ENCODE results near the gene GPD1.
A peak's percentile ranks its signal among the peaks of the same experiment; 100 is the strongest.
"Not testable (repeated sequence)": the region's sequence is repeated elsewhere in the genome, so short reads cannot be mapped to it uniquely, and the experiment has no call there.

Gene GPD1

DNA sequence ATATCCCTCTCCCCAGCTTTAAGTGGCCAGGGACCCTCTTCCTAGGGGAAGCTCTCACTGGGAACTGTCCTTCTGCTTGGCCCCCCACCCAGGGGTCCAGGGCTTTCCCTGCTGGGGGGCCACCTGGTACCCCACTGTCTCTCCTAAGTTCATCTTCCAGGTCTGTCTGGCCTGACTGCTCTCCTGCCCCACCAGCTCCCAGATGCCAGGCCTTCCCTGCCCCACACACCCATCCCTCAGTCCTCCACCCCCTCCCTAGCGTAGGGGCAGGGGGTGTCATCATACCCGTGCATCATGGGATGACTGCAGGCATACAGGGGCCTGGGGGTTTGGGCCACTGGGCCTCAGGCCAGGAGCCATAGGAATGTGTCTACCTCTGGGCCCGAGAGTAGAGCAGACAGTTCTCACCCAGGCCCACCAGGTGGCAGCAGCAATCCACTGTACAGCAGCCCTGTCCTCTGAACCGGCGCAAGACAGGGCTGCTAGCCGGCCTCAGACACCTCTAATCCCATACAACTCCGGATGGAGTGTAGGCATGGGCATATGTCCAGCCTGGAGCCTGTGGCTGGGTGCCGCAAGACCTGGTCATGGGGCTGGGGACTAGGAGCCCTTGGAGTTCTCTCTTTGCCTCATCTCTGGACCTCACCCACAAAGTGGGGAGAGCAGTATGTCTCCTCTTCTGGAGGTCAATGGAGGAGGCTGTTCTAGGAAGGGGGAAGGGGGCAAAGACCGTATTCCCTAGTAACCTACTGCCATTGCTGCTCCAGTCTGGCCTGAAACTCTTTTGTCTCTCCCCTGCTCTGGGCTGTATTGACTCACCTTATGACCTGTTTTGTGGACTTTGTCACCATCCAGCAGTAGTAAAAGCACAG, 28.6 kb upstream of the GPD1 start:
- DNase-seq = peak; percentile 87 to 88

DNA sequence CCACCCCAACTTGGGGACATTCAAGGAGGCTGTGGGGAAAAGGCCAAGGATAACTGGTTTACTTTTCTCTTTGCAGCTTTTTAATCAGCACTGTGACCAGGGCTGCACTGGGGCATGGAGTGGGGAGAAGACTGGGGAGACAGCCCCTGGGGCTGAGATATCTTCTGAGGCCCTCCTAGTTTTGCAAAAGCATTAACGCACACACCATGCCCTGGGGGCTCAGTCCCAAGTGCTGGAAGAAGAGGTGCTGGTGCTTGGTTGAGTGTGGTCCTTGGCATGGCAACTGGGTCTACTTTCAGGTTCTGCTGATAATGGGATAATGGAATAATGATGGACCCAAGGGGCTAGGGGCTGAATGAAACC, 28.0 kb upstream of the GPD1 start:
- no peak for DNase-seq

DNA sequence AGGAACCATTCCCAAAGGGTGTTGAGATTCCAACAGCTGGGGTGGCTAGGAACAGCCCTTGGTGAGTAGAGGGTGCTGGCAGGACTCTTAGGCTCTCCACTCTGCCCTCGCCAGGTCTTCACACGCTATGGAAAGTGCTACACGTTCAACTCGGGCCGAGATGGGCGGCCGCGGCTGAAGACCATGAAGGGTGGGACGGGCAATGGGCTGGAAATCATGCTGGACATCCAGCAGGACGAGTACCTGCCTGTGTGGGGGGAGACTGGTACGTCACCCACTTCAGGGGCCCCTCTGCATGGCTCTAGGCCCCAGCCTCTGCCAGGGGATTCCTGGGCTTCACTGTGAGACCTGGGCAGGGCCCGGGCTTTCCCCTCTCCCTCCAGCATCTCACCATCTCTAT, 26.7 kb upstream of the GPD1 start:
- DNase-seq = no peak

DNA sequence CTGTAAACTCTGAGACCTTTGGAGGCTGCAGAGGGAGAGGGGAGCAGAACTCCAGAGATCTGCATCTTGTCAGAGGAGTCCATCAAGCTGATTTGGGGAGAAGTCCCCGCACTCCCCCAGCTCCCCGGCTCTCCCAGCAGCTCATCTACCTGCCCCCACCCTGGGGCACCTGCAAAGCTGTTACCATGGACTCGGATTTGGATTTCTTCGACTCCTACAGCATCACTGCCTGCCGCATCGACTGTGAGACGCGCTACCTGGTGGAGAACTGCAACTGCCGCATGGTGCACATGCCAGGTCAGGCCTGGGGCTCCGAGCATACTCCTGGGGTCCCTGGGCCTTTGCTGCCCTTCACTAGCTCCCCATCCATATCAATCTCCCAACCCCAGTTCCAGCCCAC, 25.5 kb upstream of the GPD1 start:
- no peak for DNase-seq

DNA sequence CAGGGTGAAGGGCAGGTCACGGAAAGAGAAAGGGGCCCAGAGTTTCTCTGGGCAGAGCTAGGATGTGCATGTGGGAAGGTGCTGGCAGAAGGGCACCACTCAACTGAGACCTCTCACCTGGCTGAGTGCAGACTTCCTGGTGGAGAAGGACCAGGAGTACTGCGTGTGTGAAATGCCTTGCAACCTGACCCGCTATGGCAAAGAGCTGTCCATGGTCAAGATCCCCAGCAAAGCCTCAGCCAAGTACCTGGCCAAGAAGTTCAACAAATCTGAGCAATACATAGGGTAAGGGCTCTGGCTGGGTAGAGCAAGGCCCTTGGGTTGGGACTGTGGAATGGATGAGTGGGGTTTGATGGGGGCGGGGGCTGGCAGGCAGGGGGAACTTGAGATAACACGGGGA, 24.0 kb upstream of the GPD1 start:
- no peak for DNase-seq

DNA sequence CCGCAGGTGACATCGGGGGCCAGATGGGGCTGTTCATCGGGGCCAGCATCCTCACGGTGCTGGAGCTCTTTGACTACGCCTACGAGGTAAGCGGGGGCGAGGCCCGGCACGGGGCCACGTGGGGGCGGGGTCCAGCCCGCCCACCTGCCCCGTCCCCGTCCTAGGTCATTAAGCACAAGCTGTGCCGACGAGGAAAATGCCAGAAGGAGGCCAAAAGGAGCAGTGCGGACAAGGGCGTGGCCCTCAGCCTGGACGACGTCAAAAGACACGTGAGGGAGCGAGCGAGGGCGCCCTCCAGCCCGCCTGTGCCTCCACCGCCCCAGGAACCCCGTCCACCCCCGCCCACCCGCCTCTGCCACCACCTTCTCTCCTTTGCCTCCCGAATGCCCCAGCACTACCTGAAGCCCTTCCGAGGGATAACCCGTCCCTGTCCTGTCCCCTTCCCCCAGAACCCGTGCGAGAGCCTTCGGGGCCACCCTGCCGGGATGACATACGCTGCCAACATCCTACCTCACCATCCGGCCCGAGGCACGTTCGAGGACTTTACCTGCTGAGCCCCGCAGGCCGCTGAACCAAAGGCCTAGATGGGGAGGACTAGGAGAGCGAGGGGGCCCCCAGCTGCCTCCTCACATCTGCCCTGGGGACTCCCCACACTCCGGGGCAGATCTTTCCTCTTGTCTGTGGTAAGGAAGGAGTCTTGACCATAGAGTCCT, 22.6 kb upstream of the GPD1 start:
- no peak for DNase-seq

DNA sequence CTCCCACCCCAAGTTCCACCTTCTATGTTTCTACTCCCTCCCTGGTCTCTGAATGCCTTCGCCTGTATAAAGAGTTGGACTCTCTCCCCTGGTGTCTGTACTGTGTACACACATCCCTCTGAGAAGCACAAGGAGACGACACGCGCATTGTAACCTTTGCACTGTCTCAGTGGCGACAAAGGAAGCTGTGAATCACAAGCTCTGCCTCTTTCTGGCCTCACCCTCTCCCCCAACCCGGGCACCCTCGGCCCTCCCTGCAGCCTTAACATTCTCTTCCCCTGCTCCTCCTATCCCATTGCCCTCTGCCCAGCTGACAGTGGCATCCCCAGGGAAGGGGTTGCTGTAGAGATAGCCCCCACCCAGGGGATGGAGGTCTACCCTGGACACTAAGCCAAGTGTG, 21.2 kb upstream of the GPD1 start:
- DNase-seq = no peak

DNA sequence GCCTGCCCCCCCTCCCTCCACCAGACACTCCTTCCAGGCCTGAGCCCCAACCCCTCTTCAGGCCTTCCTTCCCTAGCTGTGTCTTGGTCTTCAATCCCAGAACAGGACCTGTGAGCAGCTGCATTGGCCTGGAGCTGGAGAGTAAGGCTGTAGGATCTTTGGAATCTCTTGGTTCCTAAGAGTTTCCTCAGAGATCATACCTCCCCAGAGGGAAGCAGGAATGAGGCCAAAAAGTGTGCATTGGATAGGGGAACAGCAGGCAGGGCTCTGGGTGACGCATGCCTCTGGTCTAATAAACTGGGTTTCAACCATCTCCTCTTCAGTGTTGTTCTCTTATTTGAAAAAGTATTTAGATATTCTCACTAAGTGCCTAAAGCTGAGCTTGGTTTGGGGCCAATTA, 20.5 kb upstream of the GPD1 start:
- no peak for DNase-seq

DNA sequence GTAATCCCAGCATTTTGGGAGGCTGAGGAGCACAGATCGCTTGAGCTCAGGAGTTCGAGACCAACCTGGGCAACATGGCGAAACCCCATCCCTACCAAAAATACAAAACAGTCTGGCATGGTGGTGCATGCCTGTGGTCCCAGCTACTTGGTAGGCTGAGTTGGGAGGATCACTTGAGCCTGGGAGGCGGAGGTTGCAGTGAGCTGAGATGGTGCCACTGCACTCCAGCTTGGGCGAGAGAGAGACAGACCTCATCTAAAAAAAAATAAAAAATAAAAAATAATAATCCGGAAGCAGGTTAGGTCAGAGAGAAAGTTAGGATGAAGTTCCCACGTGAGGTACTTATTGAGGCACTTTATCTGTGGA, 19.4 kb upstream of the GPD1 start:
- not testable (repeated sequence) for DNase-seq

DNA sequence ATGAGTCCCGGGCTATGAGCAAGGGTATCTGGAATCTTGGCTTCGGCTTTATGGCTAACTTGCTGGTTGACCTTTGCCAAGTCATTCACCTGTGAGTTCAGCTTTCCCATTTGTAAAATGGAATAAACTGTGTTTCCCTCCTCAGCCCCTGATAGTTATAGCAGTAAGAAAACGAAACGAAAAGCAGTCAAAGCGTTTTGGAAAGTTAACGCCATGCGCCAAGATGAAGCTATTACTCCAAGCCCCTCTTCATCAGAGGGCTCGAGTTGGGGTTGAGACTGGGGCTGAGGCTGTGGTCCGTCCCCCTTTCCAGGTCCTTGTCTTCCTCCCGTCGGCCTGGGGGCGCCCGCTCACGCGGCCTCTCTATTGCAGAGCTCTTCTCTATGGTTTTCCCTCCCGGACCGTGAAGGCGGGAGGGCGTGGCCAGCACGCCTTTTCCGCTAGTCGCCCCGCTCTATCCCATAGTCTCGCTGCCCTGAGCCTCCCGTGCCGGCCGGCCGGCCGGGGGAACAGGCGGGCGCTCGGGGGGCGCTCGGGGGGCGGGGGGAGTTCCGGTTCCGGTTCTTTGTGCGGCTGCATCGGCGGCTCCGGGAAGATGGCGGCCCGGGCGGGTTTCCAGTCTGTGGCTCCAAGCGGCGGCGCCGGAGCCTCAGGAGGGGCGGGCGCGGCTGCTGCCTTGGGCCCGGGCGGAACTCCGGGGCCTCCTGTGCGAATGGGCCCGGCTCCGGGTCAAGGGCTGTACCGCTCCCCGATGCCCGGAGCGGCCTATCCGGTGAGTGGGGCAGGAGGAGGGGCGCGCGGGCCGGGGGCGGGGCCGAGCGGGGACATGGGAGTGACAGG, 18.8 kb upstream of the GPD1 start, which contains the start of gene SMARCD1:
Gene SMARCD1, plus strand, starts transcription at position 568 of the 840 bp plus-strand sequence. Its CDS starts 28 bp downstream, at position 596.
- DNase-seq = peak; percentile 88 to 89

DNA sequence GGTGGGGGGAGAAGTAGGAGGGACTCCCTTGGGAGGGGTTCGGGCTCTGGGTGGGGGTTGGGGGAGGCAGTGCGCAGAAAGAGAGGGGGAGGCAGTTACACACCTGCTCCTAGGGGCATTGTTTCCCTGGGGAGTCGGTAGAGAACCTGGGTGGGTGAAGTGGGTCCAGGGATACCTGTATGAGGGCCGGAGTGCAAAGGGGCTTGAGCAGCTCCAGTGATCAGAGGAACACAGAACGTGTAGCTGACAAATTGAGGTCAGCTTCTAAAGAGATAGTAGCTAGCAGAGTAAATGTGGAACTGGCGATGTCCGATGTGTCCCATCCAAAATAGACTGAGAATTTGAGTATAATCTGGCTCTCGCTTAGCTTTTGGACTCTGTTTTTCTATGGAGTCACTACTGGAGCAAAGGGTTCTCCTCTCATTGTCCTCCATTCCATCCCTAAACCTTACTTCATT, 18.2 kb upstream of the GPD1 start:
- no peak for DNase-seq

DNA sequence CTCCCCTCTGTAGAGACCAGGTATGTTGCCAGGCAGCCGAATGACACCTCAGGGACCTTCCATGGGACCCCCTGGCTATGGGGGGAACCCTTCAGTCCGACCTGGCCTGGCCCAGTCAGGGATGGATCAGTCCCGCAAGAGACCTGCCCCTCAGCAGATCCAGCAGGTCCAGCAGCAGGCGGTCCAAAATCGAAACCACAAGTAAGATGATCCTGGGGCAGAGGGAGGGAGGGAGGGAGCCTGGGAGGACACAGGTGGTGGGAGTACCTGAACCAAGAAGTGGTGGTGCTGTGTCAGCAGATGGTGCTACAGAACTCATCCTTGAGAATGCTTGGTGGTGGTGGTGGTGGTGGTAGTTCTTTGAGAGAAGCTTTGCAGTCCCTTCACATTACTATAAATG, 17.7 kb upstream of the GPD1 start:
- DNase-seq = no peak

DNA sequence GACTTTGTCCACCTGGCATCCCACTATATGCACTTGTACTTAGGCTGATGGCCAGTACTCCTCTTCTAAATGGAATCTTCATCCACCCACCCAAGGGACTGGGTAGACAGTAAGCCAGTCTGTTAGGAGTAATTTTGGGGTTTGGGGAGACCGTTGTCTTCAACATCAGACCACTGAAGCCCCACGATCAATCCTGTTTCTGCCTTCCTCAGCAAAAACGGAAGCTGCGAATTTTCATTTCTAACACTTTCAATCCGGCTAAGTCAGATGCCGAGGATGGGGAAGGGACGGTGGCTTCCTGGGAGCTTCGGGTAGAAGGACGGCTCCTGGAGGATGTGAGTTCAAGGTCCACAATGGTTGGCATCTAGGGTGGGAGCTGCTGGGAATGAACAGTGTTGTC, 16.7 kb upstream of the GPD1 start:
- no peak for DNase-seq

DNA sequence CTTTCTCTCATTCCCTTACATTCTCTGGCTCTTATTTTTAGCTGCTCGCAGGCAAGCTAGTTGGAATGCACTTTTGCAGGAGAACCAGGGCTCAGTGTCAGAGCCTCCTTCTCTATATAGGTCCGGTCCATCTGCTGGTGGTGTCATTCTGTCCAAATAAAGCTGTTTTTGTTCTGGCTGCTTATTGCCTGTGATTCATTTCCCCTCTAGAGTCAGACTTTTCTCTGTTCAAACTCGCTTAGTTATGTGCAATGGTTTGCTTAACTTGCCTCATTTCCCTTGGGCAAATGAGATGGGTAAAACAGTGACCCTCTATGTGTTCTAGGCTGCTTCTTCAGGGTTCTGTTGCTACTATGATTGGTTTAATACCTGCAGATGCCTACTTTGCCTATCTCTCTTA, 15.8 kb upstream of the GPD1 start:
- no peak for DNase-seq

DNA sequence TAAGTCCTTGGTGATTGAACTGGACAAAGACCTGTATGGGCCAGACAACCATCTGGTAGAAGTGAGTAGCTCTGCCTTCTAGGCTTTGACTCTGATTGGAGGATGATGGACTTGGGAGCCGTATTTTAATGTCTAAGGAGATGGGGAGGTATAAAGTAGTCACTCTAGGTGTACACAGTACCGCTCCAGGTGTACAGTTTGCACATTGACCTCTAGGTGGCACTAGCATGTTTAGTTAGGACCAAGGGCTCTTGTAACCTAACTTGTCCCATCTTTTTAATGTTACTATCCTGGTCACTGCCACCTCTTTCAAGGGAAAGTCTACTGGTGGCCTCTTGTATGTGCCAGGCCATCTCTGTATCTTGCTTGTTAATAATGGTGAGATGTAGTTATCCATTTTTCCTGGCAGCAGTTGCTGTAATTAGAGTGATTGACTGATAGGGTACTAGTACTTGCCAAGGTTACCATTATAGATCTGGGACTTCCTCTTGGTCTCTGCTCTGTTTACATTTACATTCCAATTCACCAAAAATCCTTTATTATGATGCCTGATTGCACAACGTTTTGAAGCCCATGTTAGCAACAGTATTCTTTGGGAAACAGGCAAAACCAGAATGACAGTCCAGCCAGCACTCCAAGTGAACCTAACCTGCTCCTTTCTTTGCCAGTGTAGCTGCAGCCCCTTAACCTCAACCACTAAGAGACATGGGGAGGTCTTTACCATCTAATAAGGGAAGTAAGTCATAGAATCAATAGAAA, 15.1 kb upstream of the GPD1 start:
- DNase-seq = peak; percentile 56 to 64

DNA sequence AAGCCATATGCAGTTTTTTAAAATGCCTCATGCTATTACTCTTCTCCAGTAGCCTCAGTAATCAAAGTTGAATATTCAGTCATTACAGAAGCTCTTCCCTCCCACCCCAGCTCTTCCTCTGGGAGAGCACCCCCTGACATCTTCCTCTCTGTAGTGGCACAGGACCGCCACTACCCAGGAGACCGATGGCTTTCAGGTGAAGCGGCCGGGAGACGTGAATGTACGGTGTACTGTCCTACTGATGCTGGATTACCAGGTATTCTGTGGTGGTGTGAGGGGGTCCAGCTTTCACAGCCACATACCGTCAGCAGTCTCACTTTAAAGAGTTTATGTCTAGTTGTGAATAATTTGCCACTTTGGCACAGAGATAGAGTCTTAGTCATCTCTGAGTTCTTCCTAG, 14.1 kb upstream of the GPD1 start:
- no peak for DNase-seq

DNA sequence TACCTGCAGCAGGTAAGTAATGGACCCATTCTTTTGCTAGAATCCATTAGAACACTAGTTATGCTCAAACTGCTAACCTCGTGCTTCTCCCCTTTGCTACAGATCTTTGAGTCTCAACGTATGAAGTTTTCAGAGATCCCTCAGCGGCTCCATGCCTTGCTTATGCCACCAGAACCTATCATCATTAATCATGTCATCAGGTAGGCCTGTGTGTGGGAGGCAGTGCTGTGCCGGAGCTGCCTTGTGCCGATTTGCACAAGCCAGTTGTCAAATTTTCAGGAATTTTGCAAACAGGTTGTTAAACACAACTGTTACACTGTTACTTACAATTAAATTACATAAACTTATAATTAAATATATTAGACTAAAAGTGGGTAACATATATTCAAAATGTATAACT, 13.4 kb upstream of the GPD1 start:
- no peak for DNase-seq

DNA sequence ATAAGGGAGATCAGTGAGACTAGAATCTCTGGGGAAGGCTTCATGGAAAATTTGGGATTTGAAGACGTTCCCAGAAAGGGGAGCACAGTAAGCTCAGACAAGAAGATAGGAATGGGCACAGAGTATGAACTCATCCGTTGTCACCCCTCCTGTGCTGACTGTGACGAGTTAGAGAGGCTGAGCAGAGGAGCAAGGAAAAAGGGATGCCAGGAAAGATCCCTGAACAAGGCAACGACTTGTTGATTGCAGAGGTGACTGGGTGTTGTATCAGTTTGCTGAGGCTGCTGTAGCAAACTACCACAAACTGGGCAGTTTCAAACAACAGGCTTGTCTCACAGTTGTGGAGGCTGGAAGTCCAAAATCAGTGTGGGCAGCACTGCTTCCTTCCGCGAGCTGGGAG, 5.9 kb upstream of the GPD1 start:
- DNase-seq = no peak

DNA sequence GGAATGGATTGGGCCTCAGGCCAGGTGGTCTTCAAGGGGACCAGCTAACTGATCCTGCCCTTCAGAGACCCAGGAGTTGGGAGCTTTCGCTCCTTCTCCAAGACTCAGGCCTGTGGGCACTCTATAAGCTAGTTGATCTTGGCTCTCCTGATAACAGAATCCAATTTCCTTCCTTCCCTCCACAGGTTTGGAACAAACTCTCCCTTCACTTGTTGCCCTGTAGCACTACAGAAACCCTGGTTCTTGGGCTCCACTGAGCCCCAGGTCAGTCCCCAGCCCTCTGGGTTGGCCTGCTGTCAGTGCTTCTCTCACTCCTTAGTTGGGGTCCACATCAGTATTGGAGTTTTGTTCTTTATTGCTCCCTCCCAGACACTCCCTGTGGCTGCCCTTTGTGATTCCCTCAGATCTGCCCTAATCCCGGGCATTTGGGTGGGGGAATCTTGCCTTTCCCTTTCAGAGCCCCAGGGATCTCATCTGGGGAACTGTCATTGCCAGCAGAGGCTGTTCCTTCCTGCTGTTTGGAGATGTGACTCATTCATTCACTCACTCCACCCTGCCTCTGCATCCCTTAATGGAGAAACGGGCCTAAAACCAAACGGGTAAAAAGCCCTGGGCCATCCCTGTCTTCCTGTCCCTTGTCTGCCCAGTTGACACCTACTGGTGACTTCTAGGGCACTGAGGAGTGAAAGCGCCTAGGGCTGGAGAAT, 4.4 kb upstream of the GPD1 start:
- DNase-seq = no peak

DNA sequence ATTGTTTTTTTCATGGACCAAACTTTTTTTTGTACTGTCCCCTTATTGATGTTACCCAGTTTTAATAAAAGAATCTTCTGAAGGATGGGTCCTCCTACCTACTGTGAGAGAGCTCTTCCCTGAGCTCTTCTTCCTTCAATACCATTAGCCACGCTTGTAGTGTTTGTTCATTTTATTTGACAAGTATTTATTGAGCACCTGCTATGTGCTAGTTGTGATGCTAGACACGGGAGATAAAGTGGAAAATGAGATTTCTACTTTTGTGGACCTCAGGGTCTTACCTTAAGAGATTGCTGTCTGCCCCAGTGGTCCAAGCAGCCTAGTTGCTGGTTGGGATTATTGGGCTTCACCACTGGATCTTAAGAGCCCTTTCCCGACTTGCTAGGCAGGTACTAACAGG, 3.2 kb upstream of the GPD1 start:
- DNase-seq = no peak

DNA sequence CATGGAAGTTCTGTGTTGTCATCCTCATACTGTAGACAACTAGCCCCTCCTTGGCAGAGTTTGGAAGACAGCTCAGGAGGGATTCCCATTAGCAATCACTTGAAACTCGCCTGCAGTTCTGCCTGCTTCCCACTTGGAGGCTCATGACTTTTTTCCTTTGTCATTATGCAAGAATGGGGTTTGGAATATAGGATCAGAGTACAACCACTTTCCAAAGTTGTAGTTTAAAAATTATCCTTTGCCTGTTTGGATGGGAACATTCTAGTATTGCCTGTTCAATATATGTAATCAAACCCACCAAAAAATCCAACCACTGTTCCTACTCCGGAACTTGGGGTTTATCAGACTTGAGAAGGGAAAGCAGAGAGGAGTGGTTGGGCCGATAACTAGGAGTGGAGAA, 2.1 kb upstream of the GPD1 start:
- no peak for DNase-seq

DNA sequence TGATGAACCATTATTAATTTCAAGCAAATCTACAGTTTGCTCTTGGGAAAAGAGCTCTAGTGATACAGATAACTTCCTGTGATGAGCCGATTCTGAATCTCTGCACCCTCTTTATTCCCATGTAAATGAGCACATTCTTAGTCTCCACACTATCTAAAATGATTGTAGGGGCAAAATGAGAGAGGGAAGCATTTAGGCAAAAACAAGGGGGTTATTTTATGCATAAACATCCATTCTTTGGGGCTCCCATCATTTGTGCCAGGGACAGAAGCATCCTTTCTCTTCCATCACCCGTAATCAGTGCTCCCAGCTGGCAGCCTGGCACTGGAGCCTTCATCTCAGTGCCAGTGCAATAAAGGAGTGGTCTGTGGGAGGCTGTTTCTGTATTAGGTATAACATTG, 1.7 kb upstream of the GPD1 start:
- no peak for DNase-seq
